Calu3 (cell line): ENCODE measurements around the gene GPI. TPM values are rescaled to one million over a fixed set of nuclear protein-coding genes. Genes with fewer than 3 reads are reported as not detected.

Source experiments
- BruUV-seq: library from RNA; stranded (reverse); fragments of 400-500 nt; replicated peaks from 2 replicates; lab custom pipeline; 2021; lab: Mats Ljungman, UMichigan
- CTCF ChIA-PET: fragments of 300-600 bp; sonication (Branson Sonifier 250); formaldehyde crosslinking; loops from one replicate; lab custom pipeline; 2022; ENCODE audit warnings: antibody characterized with exemption; lab: Charles Lee
- DNase-seq: peaks from one replicate; pipeline ENCODE4 v3.0.0; 2022
- H3K27ac Mint-ChIP-seq: one replicate; pipeline ENCODE4 v1.8.0; 2022; ENCODE audit warnings: mixed read lengths; ENCODE audit not compliant: unreplicated experiment
- H3K27me3 Mint-ChIP-seq: one replicate; pipeline ENCODE4 v1.8.0; 2022; ENCODE audit warnings: mixed read lengths; ENCODE audit not compliant: unreplicated experiment
- H3K36me3 Mint-ChIP-seq: one replicate; pipeline ENCODE4 v1.8.0; 2022; ENCODE audit warnings: mild to moderate bottlenecking, moderate library complexity, mixed read lengths; ENCODE audit not compliant: insufficient read depth, unreplicated experiment
- H3K4me1 Mint-ChIP-seq: one replicate; pipeline ENCODE4 v1.8.0; 2022; ENCODE audit warnings: mild to moderate bottlenecking, low read depth, mixed read lengths; ENCODE audit not compliant: unreplicated experiment
- H3K4me3 Mint-ChIP-seq: one replicate; pipeline ENCODE4 v1.8.0; 2022; ENCODE audit warnings: mild to moderate bottlenecking, low read depth, moderate library complexity, mixed read lengths; ENCODE audit not compliant: unreplicated experiment
- H3K9me3 Mint-ChIP-seq: one replicate; pipeline ENCODE4 v1.8.0; 2022; ENCODE audit warnings: low read depth, mixed read lengths; ENCODE audit not compliant: unreplicated experiment
- CTCF ChIP-seq: fragments of 200-600 bp; IDR thresholded peaks from one replicate; pipeline ENCODE4 v1.8.0; 2022; ENCODE audit warnings: antibody characterized with exemption; ENCODE audit not compliant: unreplicated experiment
- intact Hi-C: fragments of 100-400 bp; cut with micrococcal nuclease; formaldehyde crosslinking; loops from one replicate; pipeline ENCODE4 v1.10.0; 2022; ENCODE audit not compliant: unreplicated experiment
- total RNA-seq: library from RNA; stranded (reverse); gene quantifications from 2 replicates; pipeline ENCODE4 v1.2.3, GENCODE V29; 2022

Gene GPI
- total RNA-seq, 1 experiment from 2014 or later: 375 TPM

GRCh38 chr19:34431681-34432402, 66.8 kb downstream of the GPI start:
- CTCF ChIA-PET: interaction anchor here (0.6 kb wide), 1 partner anchor 19 kb away, joined by 3 read pairs; no protein-coding TSS in a partner anchor
- no TSS peak for BruUV-seq
- Mint-ChIP-seq H3K9me3 (no peaks in the 10 kb centered on the region), H3K27me3 (no peaks in the 10 kb centered on the region), H3K27ac (peak overlapping the region; percentile 29), H3K4me3 (peak overlapping the region; percentile 92), H3K36me3 (peaks cover 82% of the 10 kb centered on the region), H3K4me1 (peaks cover 11% of the 10 kb centered on the region)
- no peak for DNase-seq
- intact Hi-C loops: loop anchor here (2.0 to 10.0 kb wide), 2 partner anchors 67 to 197 kb away; partner anchors contain the start of gene GPI
- TF ChIP-seq CTCF: no peak

- BruUV-seq: no TSS peak
- CTCF ChIA-PET: no interaction called here
Measured at GRCh38 chr19:34432797-34433196, 67.8 kb downstream of the GPI start.

GRCh38 chr19:34436716-34437115, 71.7 kb downstream of the GPI start:
- BruUV-seq: no TSS peak
- no peak overlapping the region for H3K27ac Mint-ChIP-seq
- H3K4me1 Mint-ChIP-seq: no peaks in the 10 kb centered on the region
- no peaks in the 10 kb centered on the region for H3K9me3 Mint-ChIP-seq
- H3K4me3 Mint-ChIP-seq: no peak overlapping the region
- no peaks in the 10 kb centered on the region for H3K27me3 Mint-ChIP-seq
- peaks cover 74% of the 10 kb centered on the region for H3K36me3 Mint-ChIP-seq
- CTCF ChIA-PET: no interaction called here
- intact Hi-C loops: loop anchor here (10.0 kb wide), 1 partner anchor 202 kb away; no protein-coding TSS in a partner anchor
- DNase-seq: no peak
- TF ChIP-seq CTCF: no peak

More at GRCh38 chr19:34432797-34433196, 67.8 kb downstream of the GPI start:
- no peak for TF ChIP-seq CTCF
- Mint-ChIP-seq H3K36me3 (peaks cover 80% of the 10 kb centered on the region), H3K27me3 (no peaks in the 10 kb centered on the region), H3K27ac (no peak overlapping the region), H3K4me1 (peaks cover 11% of the 10 kb centered on the region), H3K9me3 (no peaks in the 10 kb centered on the region), H3K4me3 (no peak overlapping the region)
- intact Hi-C loops: loop anchor here (10.0 kb wide), 1 partner anchor 198 kb away; no protein-coding TSS in a partner anchor
- DNase-seq: no peak

- no peaks in the 10 kb centered on the region for H3K4me1 Mint-ChIP-seq
- TF ChIP-seq CTCF: no peak
- H3K27ac Mint-ChIP-seq: no peak overlapping the region
- CTCF ChIA-PET: interaction anchor here (1.1 kb wide), 1 partner anchor 11 kb away, joined by 3 read pairs; no protein-coding TSS in a partner anchor
- intact Hi-C loops: no loop called here
- no peaks in the 10 kb centered on the region for H3K27me3 Mint-ChIP-seq
- BruUV-seq: no TSS peak
- H3K4me3 Mint-ChIP-seq: no peak overlapping the region
- no peak for DNase-seq
- peaks cover 84% of the 10 kb centered on the region for H3K36me3 Mint-ChIP-seq
- H3K9me3 Mint-ChIP-seq: no peaks in the 10 kb centered on the region
Measured at GRCh38 chr19:34448191-34448590, 83.2 kb downstream of the GPI start.

Other genes with a start within 250 kb of the GPI start
- gene LSM14A, start 192.7 kb upstream of the GPI start, total RNA-seq: 114 and 131 TPM in 2 replicates
- 18.0 and 19.9 TPM in 2 replicates for gene GARRE1, start 110.6 kb upstream of the GPI start, total RNA-seq
- gene PDCD2L, start 39.2 kb downstream of the GPI start, total RNA-seq: 29.3 and 35.7 TPM in 2 replicates
- gene UBA2, start 63.2 kb downstream of the GPI start, total RNA-seq: 137 and 158 TPM in 2 replicates
- 5.3 and 6.9 TPM in 2 replicates for gene WTIP, start 116.6 kb downstream of the GPI start, total RNA-seq